Activated naive CD4-positive, alpha-beta T cell treated with anti-CD3 and anti-CD28 coated beads, Interleukin-2, amount 50 U/mL, for 16 hours (primary cell): Measurements from ENCODE around the gene MYL12B.

Experiments used
- DNase-seq: peaks from one replicate; pipeline ENCODE4 v3.0.0-alpha.2; 2020

Gene MYL12B

GRCh38 chr18:3236470-3236869, 25.5 kb upstream of the MYL12B start:
- no peak for DNase-seq

DNA sequence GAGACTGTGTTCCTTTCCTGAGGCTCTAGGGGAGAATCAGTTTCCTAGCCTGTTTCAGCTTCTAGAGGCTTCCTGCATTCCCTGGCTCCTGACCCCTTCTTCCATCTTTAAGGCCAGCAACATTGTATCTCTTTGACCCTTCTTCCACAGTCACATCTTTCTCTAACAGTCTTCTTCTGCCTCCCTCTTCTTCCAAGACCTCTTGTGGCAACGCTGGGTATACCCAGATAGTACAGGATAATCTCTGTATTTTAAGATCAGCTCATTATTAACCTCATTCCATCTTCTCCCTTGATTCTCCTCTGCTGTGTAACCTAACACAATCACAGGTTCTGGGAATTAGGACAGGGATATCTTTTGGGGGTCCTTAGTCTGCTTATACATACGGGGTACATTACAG, 23.2 kb upstream of the MYL12B start:
- DNase-seq: no peak

DNA sequence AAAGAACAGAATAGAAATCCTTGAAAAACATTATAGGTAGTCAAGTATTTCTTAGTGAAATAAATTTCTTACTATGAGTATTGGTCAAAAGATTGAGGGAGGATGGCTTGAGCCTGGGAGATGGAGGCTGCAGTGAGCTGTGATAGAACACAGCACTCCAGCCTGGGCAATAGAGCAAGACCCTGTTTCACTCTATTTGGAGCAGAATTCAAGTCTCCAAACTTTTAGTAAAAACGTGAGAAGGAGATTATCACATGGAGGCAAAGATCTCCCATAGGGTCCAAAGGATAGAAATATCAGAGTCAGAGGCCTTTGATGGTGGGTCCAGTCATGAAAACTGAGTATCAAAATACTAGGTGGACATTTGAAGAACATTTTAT, 16.8 kb upstream of the MYL12B start:
- DNase-seq: no peak

DNA sequence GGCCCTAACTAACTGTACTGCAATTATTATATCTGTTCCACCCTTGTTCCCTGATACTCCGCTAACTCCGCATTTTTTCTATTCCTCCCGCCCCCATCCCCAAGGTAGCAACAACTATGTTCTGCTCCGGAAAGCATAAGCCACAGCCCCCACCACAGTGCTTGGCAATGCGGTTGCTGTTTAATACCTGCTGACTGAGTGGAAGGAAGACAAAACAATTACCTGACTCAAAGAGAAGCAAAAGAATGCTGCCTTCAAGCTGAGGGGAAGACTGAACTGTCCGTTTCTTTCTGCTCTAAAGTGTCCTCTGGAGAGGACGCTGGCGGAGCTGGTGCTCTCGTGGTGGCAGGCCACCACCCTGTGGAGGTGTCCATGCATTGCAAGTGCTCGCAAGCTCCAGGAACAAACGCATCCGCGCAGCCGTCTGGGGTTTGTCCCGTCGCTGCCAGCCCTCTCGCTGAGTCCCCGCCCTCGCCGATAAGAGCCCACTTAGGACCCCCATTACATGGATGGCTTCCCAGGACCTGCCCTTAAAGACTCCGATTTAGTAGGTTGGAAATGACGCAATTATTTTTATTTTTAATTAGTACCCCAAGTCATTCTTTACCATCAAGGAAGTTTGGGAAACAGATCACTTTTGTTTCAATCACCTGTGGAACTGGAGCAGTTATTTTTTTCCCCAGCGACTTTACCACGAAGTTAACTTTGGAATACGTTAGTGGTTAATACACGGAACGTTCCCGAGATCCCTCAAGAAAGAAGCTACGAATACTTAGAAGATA, 15.9 kb upstream of the MYL12B start:
- DNase-seq: peak; percentile 83

- no peak for DNase-seq
These were observed 15.2 kb upstream of the MYL12B start for GRCh38 chr18:3246635-3247239.

DNA sequence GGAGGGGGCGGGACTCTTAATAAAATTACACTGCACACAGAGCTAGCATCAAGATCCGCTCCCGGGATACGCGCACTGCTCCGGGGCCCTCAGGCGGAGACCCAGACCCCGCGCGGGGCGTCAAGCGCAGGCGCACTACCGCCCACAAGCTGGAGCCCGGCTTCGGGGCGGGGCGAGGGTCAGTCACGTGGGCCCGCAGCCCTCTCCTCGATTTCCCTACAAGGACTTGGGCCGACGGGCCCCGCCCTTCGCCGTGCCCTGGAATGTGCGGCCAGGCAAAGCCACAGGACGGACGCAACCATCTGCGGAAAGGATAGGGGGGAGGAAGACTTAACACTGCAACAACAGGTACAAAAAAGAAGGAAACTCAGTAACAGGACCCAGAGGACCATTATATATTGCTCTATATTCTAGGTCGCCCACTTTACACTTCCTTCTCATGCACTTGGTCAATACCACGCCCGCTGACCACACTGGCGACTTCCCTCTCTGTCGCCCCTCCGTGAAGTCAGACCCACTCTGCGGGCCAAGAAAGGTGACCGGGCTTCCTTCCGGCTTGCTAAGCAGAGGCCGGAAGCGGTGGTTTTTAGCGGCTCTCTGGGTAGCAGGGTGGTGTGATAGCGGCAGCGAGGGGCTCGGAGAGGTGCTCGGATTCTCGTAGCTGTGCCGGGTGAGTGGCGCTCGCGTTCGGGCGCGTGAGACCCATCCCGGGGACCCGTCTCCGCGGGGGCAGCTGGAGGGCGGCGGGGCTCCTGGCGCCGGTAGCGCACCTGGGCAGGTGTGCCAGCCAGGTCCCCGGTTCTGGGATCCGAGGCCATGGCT, 14.5 kb upstream of the MYL12B start, which contains the start of gene MYL12A:
MYL12A (plus strand) TSS at position 562 of the 822 bp plus-strand sequence. CDS start 5,447 bp downstream, outside the sequence.
- peak; percentile 95 for DNase-seq

GRCh38 chr18:3248062-3248657, 13.8 kb upstream of the MYL12B start:
- no peak for DNase-seq

GRCh38 chr18:3248658-3249359, 13.1 kb upstream of the MYL12B start:
- no peak for DNase-seq

- no peak for DNase-seq
These were observed 11.5 kb upstream of the MYL12B start for GRCh38 chr18:3250237-3251107.

- no peak for DNase-seq
These were observed 10.5 kb upstream of the MYL12B start for GRCh38 chr18:3251249-3251962.

DNA sequence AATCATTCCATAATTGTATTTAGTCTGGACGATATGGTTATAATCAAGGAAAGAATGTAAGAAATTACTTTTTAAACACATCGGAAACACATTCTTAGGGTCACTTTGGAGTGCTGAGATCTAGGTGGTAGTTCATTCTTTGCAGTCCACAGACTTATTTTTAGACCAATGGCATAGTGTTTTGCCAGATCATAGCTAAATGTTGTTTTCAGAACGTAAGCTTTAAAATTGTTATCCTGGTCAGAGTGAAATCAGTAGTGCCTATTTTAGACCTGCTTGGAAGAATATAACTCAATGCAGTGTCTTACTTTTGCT, 10.0 kb upstream of the MYL12B start:
- DNase-seq: no peak

- DNase-seq: no peak
These were observed 9.1 kb upstream of the MYL12B start for GRCh38 chr18:3252843-3253242.

GRCh38 chr18:3254725-3255124, 7.2 kb upstream of the MYL12B start:
- DNase-seq: no peak

- no peak for DNase-seq
These were observed 6.2 kb upstream of the MYL12B start for GRCh38 chr18:3255611-3256165.

DNA sequence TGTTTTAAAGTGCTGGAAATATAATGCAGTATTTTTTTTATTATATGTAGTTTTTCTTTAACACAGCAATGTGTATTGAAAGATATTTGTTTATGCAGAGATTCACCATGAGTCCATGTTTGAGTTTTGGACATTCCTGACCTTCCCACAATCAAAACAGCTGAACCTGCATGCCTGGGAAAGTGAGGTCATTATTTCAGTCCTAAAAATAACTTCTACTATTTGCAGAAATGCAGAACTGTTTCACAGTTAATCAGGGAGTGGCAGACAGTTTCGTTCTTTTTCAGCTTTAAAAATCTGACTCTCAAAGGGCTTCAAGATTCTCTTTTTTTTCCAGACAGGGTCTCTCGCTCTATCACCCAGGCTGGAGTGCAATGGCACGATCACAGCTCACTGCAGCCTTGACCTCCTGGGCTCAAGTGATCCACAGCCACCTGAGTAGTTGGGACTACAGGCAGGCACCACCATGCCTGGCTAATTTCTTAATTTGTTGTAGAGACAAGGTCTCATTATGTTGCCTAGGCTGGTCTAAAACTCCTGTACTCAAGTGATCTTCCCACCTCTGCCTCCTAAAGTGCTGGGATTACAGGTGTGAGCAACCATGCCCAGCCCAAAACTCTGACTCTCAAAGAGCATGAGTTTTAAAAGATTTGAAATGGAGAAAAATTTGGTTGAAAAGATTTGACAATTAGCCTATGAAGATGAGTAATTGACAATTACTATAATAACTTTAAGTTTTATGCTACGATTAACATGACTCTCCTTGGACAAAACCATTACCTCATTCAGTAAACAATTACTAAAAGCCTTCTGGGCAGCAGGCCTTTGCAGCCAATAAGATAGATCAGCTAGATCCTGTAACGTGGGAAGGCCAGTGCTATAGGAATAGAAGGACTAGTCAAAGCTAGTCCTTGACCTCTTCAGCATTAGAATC, 5.0 kb upstream of the MYL12B start:
- no peak for DNase-seq

DNA sequence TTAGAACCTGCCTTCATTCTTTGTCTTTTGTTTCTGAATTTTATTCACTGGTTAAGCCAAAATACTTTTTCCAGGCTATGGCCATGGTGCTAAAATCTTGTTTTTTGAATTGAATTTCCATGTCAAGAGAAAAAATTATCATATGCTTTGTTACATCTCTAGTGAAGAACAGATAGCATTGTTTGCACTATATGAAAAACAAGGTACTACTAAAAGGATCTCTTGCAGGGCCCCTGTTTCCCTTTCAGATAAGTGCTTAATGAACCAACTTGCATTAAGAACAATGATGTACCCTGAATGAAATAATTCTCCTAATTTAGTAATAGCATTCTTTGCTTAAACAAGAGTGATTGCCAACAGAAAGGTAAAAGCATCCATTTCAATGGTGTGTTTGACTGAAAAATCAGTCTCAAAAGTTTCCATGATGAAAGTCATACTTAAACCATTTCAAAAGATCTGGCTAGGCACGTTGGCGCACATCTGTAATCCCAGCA, 4.3 kb upstream of the MYL12B start:
- DNase-seq: no peak

- no peak for DNase-seq
These were observed 949 bp upstream of the MYL12B start for GRCh38 chr18:3260995-3261372.

DNA sequence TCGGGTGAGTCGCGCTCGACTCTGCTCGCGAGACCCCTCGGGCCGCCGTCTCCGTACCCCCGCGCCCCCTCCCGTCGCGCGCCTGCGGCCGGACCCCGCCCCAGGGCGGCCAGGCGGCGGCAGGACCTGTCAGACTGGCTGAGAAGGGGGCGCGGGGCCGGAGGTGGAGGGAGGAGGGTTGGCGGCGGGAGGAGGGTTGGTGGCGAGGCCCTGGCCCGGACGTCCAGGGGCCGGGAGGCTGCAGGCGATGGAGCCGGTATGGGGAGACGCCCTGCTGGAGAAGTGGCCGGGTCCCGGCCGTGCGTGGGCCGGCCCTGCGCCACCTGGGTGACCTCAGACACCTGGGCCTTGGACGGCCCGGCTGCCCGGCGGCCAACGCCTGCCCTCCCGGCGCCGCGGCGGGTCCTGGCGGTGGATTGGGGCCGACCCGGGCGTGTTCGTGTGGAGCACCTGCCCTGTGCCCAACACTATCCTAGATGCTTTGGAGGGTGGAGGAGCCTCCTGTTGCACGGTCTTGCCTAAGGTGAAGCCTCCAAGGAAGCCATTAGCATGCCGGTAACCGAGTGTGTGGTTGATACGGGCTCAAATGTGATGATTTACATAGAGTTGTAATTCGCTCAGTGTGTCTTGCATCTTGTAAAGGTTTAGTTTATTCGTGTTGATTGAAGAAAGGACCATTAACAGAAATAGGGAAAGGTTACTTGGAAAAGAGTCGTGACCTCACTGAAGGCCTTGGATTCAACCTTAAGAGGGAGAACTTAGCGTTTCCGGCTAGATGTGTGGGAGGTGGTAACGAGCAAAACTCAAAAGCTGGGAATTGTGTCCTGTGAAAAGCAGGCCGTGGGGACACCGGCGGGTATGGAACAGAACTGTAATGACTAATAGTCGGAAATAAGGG, 550 bp downstream of the MYL12B start:
- peak; percentile 37 for DNase-seq
